Keratinocyte (primary cell): ENCODE results near the gene NDUFA3.

Experiments
- CTCF ChIP-seq, 3 experiments: IDR thresholded peaks in 1 of 3; conservative IDR thresholded peaks in 1 of 3; optimal IDR thresholded peaks in 1 of 3; 2 replicates in 2 of 3; 3 replicates in 1 of 3; pipeline versions ENCODE3 to v1.5.1; 2011; ENCODE audit warnings: low read length in 3 of 3, mild to moderate bottlenecking in 3 of 3, moderate library complexity in 2 of 3, control low read depth in 1 of 3, inconsistent platforms in 1 of 3; ENCODE audit not compliant: insufficient read depth in 2 of 3; ENCODE audit errors: extremely low read depth in 1 of 3
- EZH2 ChIP-seq: IDR thresholded peaks from one replicate; pipeline ENCODE4 v1.6.1; 2012; ENCODE audit warnings: inconsistent platforms, mild to moderate bottlenecking, low read length, moderate library complexity

DNA sequence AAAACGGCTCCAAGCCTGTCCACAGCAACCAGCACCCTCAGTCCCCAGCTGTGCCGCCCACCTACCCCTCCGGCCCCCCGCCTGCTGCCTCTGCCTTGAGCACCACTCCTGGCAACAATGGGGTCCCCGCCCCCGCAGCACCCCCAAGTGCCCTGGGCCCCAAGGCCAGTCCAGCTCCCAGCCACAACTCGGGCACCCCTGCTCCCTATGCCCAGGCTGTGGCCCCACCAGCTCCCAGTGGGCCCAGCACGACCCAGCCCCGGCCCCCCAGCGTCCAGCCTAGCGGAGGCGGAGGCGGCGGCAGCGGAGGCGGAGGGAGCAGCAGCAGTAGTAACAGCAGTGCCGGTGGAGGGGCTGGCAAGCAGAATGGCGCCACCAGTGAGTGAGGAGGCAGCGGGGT is 45.5 kb downstream of the NDUFA3 start:
- no peak for TF ChIP-seq CTCF (optimal IDR thresholded peaks at IDR 0.05 in 1 of 3, IDR thresholded peaks at IDR 0.05 in 1 of 3, conservative IDR thresholded peaks at IDR 0.05 in 1 of 3; ENCODE audit: extremely low read depth in 1 of 3, insufficient read depth in 2 of 3, low read length in 3 of 3)
- no peak for TF ChIP-seq EZH2
